DMS153 treated with DMSO at 0.1 percent for 48 hours (cell line): Measurements from ENCODE around the gene UACA.
"Not testable (repeated sequence)": the region's sequence is repeated elsewhere in the genome, so short reads cannot be mapped to it uniquely, and the experiment has no call there.

Experiments
- DNase-seq: peaks from one replicate; lab custom pipeline; 2025; ENCODE audit not compliant: unreplicated experiment; lab: John Stamatoyannopoulos, UW

UACA gene

GRCh38 chr15:70669006-70669602 is 94.3 kb downstream of the UACA start:
- DNase-seq: no peak

- no peak for DNase-seq
Measured at GRCh38 chr15:70665599-70665998, 97.8 kb downstream of the UACA start.

- DNase-seq: no peak
Measured at GRCh38 chr15:70664494-70664893, 98.9 kb downstream of the UACA start.

GRCh38 chr15:70663069-70663468 is 100.3 kb downstream of the UACA start:
- DNase-seq: not testable (repeated sequence)

- no peak for DNase-seq
Measured at GRCh38 chr15:70659662-70660061, 103.7 kb downstream of the UACA start.

GRCh38 chr15:70658641-70659040 is 104.7 kb downstream of the UACA start:
- DNase-seq: no peak

GRCh38 chr15:70653426-70653825 is 109.9 kb downstream of the UACA start:
- DNase-seq: no peak

GRCh38 chr15:70652341-70652740 is 111.0 kb downstream of the UACA start:
- DNase-seq: no peak

- DNase-seq: no peak
Measured at GRCh38 chr15:70651303-70651845, 112.0 kb downstream of the UACA start.

- DNase-seq: no peak
Measured at GRCh38 chr15:70650567-70651302, 112.6 kb downstream of the UACA start.

- no peak for DNase-seq
Measured at GRCh38 chr15:70647396-70647795, 116.0 kb downstream of the UACA start.

- DNase-seq: no peak
Measured at GRCh38 chr15:70646169-70646568, 117.2 kb downstream of the UACA start.

GRCh38 chr15:70643783-70644125 is 119.6 kb downstream of the UACA start:
- DNase-seq: no peak

- DNase-seq: no peak
Measured at GRCh38 chr15:70643106-70643782, 120.1 kb downstream of the UACA start.

- no peak for DNase-seq
Measured at GRCh38 chr15:70636540-70637165, 126.7 kb downstream of the UACA start.

GRCh38 chr15:70635895-70636294 is 127.5 kb downstream of the UACA start:
- DNase-seq: no peak

- DNase-seq: no peak
Measured at GRCh38 chr15:70633991-70634390, 129.4 kb downstream of the UACA start.

- DNase-seq: no peak
Measured at GRCh38 chr15:70633103-70633831, 130.1 kb downstream of the UACA start.

GRCh38 chr15:70632491-70633102 is 130.8 kb downstream of the UACA start:
- DNase-seq: no peak

- no peak for DNase-seq
Measured at GRCh38 chr15:70632079-70632478, 131.3 kb downstream of the UACA start.
